Measurements from ENCODE around the gene ACBD5. TPM values are rescaled to one million over a fixed set of nuclear protein-coding genes. Genes with fewer than 3 reads are reported as not detected.

Gene ACBD5
- total RNA-seq, 1 experiment from 2014 or later = 18.4 TPM

DNA sequence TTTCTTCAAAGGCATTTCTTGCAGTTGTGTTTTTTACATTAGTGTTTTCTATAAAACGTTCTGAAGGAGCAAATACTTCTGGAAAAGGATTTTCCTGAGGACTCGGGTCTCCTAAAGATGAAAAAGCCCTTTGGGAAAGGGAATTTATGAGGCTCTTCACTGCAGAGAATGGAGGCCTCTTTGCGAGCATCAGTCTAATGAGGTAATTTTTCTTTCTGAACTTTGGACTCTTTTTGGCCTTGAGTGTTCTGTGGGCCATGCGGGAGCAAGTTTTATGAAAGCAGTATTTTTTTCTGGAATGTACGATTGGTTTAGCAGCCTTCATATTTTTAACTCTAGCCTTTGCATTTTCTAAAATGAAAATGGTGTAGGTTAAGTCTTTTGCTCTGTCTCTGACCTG is 6.4 kb upstream of the ACBD5 start:
- ChIA-PET CTCF (no interaction called here), POLR2A (no interaction called here)
- no peak overlapping the region for H3K27ac ChIP-seq (ENCODE audit: low read length)
- H3K36me3 ChIP-seq (ENCODE audit: control insufficient read depth, insufficient read depth, low read length) = peaks cover 3% of the 10 kb centered on the region; the same call in 1 of the 2 replicates
- no peak overlapping the region for H3K4me3 ChIP-seq (ENCODE audit: low read depth in 2 of 2, low read length in 2 of 2)
- in situ Hi-C loops (cut with HindIII; ENCODE audit: low pct_unique_long_range_greater_than_20kb, low sequenced_read_pairs) (no loop called here), intact Hi-C loops (cut with micrococcal nuclease; ENCODE audit: unreplicated experiment) (no loop called here)
- DNase-seq (ENCODE audit: low read depth, low spot score) (no peak), ATAC-seq (no peak)
- no peaks in the 10 kb centered on the region for H3K9me3 ChIP-seq (ENCODE audit: control insufficient read depth, insufficient read depth, low read depth, low read length)
- H3K4me1 ChIP-seq (ENCODE audit: control insufficient read depth, insufficient read depth, low read length) = peaks cover 7% of the 10 kb centered on the region; the same call in 1 of the 2 replicates
- TF ChIP-seq REST (IDR thresholded peaks at IDR 0.05; ENCODE audit: insufficient read depth in 1 of 2, low read depth in 2 of 2, low read length in 1 of 2) (no peak), SIN3A (IDR thresholded peaks at IDR 0.05; ENCODE audit: borderline replicate concordance, insufficient read depth, low read depth, low read length) (no peak), TCF7L2 (IDR thresholded peaks at IDR 0.05; ENCODE audit: low read depth, low read length) (no peak), POLR2AphosphoS5 (IDR thresholded peaks at IDR 0.05; ENCODE audit: low read depth, low read length) (no peak)
- TF ChIP-seq, protein P1, sequence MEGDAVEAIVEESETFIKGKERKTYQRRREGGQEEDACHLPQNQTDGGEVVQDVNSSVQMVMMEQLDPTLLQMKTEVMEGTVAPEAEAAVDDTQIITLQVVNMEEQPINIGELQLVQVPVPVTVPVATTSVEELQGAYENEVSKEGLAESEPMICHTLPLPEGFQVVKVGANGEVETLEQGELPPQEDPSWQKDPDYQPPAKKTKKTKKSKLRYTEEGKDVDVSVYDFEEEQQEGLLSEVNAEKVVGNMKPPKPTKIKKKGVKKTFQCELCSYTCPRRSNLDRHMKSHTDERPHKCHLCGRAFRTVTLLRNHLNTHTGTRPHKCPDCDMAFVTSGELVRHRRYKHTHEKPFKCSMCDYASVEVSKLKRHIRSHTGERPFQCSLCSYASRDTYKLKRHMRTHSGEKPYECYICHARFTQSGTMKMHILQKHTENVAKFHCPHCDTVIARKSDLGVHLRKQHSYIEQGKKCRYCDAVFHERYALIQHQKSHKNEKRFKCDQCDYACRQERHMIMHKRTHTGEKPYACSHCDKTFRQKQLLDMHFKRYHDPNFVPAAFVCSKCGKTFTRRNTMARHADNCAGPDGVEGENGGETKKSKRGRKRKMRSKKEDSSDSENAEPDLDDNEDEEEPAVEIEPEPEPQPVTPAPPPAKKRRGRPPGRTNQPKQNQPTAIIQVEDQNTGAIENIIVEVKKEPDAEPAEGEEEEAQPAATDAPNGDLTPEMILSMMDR (IDR thresholded peaks at IDR 0.05) = no peak
- no peaks in the 10 kb centered on the region for H3K27me3 ChIP-seq (ENCODE audit: control insufficient read depth, insufficient read depth, low read length)
- BruUV-seq (replicated peaks) = no TSS peak

- ATAC-seq = no peak
- H3K4me3 ChIP-seq (ENCODE audit: low read depth in 2 of 2, low read length in 2 of 2) = no peak overlapping the region
- no peaks in the 10 kb centered on the region for H3K9me3 ChIP-seq (ENCODE audit: control insufficient read depth, insufficient read depth, low read depth, low read length)
- H3K27me3 ChIP-seq (ENCODE audit: control insufficient read depth, insufficient read depth, low read length) = no peaks in the 10 kb centered on the region
- intact Hi-C loops (cut with micrococcal nuclease; ENCODE audit: unreplicated experiment) (no loop called here), in situ Hi-C loops (cut with HindIII; ENCODE audit: low pct_unique_long_range_greater_than_20kb, low sequenced_read_pairs) (no loop called here)
- no peak overlapping the region for H3K27ac ChIP-seq (ENCODE audit: low read length)
- CTCF ChIA-PET = no interaction called here
- TF ChIP-seq TCF7L2 (IDR thresholded peaks at IDR 0.05; ENCODE audit: low read depth, low read length) (no peak), SIN3A (IDR thresholded peaks at IDR 0.05; ENCODE audit: borderline replicate concordance, insufficient read depth, low read depth, low read length) (no peak), POLR2AphosphoS5 (IDR thresholded peaks at IDR 0.05; ENCODE audit: low read depth, low read length) (no peak), REST (IDR thresholded peaks at IDR 0.05; ENCODE audit: insufficient read depth in 1 of 2, low read depth in 2 of 2, low read length in 1 of 2) (no peak)
- TF ChIP-seq, protein P1 (IDR thresholded peaks at IDR 0.05) = no peak
- DNase-seq (ENCODE audit: low read depth, low spot score) = no peak
- no TSS peak for BruUV-seq (replicated peaks)
- POLR2A ChIA-PET = no interaction called here
- H3K4me1 ChIP-seq (ENCODE audit: control insufficient read depth, insufficient read depth, low read length) = peaks cover 7% of the 10 kb centered on the region; the same call in 1 of the 2 replicates
- peaks cover 3% of the 10 kb centered on the region; the same call in 1 of the 2 replicates for H3K36me3 ChIP-seq (ENCODE audit: control insufficient read depth, insufficient read depth, low read length)
Measured at GRCh38 chr10:27245836-27246235, 5.2 kb upstream of the ACBD5 start.
